KMS-11 (cell line): ENCODE measurements around the gene TIMM50.

Experiments used
- H2AFZ ChIP-seq: fragments of 200-600 bp; sonication (generic); 2 replicates; pipeline ENCODE4 v1.6.1; 2016; ENCODE audit warnings: antibody characterized with exemption, mixed run types, low read depth
- H3K27ac ChIP-seq: fragments of 200-600 bp; sonication (generic); 2 replicates; pipeline ENCODE4 v1.6.1; 2016; ENCODE audit warnings: mild to moderate bottlenecking, mixed run types
- H3K27me3 ChIP-seq: fragments of 200-600 bp; sonication (generic); 2 replicates; pipeline ENCODE4 v1.6.1; 2017; ENCODE audit warnings: mild to moderate bottlenecking, low read depth, mixed run types, moderate library complexity; ENCODE audit not compliant: insufficient read depth
- H3K36me3 ChIP-seq: fragments of 200-600 bp; sonication (generic); 2 replicates; pipeline ENCODE4 v1.6.1; 2017; ENCODE audit warnings: mild to moderate bottlenecking, mixed run types; ENCODE audit not compliant: insufficient read depth
- H3K4me1 ChIP-seq: fragments of 200-600 bp; sonication (generic); 2 replicates; pipeline ENCODE4 v1.6.1; 2016; ENCODE audit warnings: mild to moderate bottlenecking, low read depth, mixed run types; ENCODE audit not compliant: poor library complexity, severe bottlenecking
- H3K4me2 ChIP-seq: fragments of 200-600 bp; sonication (generic); 2 replicates; pipeline ENCODE4 v1.7.0; 2016; ENCODE audit warnings: mild to moderate bottlenecking, mixed run types
- H3K4me3 ChIP-seq: fragments of 200-600 bp; sonication (generic); IDR thresholded peaks from 2 replicates; pipeline ENCODE4 v1.6.1; 2017; ENCODE audit warnings: low read depth, low read length, mixed read lengths; ENCODE audit not compliant: insufficient read depth
- H3K79me2 ChIP-seq: fragments of 200-600 bp; sonication (generic); 2 replicates; pipeline ENCODE4 v1.6.1; 2016; ENCODE audit warnings: low read depth, mixed run types; ENCODE audit not compliant: insufficient read depth
- H3K9ac ChIP-seq: fragments of 200-600 bp; sonication (generic); 2 replicates; pipeline ENCODE4 v1.6.1; 2016; ENCODE audit warnings: mild to moderate bottlenecking, mixed run types
- H4K20me1 ChIP-seq: fragments of 200-600 bp; sonication (generic); 2 replicates; pipeline ENCODE4 v1.6.1; 2016; ENCODE audit warnings: mild to moderate bottlenecking, mixed run types; ENCODE audit not compliant: insufficient read depth
- TF ChIP-seq, protein P1 (sequence below): fragments of 200-600 bp; sonication (generic); conservative IDR thresholded peaks from 2 replicates; pipeline ENCODE4 v1.6.1; 2017; ENCODE audit warnings: low read depth, mild to moderate bottlenecking, antibody characterized with exemption, low read length, moderate library complexity, mixed read lengths

TIMM50 gene

DNA sequence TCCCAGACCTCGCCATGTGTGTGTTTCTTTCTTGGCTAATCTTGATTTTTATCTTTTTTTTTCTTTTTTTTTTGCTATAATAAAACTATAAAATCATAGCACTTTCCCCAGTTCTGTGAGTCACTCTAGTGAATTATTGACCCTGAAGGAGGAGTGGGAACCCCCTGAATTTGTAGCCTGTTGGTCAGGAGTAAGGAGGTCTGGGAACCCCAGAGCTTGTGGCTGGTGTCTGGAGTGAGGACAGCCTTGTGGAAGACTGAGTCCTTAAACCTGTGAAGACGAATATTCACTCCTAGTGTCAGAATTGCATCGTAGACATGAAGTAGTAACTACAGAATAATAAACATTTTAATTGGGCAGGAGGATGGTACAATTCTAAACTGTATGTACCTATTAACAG is 44.6 kb downstream of the TIMM50 start:
- TF ChIP-seq, protein P1, sequence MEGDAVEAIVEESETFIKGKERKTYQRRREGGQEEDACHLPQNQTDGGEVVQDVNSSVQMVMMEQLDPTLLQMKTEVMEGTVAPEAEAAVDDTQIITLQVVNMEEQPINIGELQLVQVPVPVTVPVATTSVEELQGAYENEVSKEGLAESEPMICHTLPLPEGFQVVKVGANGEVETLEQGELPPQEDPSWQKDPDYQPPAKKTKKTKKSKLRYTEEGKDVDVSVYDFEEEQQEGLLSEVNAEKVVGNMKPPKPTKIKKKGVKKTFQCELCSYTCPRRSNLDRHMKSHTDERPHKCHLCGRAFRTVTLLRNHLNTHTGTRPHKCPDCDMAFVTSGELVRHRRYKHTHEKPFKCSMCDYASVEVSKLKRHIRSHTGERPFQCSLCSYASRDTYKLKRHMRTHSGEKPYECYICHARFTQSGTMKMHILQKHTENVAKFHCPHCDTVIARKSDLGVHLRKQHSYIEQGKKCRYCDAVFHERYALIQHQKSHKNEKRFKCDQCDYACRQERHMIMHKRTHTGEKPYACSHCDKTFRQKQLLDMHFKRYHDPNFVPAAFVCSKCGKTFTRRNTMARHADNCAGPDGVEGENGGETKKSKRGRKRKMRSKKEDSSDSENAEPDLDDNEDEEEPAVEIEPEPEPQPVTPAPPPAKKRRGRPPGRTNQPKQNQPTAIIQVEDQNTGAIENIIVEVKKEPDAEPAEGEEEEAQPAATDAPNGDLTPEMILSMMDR: no peak
- H3K27ac ChIP-seq: no peak overlapping the region
- H3K9ac ChIP-seq: no peak overlapping the region
- H4K20me1 ChIP-seq: no peaks in the 10 kb centered on the region
- H2AFZ ChIP-seq: no peak overlapping the region
- no peak overlapping the region for H3K4me3 ChIP-seq
- no peaks in the 10 kb centered on the region for H3K79me2 ChIP-seq
- no peaks in the 10 kb centered on the region for H3K27me3 ChIP-seq
- H3K36me3 ChIP-seq: no peaks in the 10 kb centered on the region
- H3K4me2 ChIP-seq: no peak overlapping the region
- H3K4me1 ChIP-seq: no peaks in the 10 kb centered on the region

DNA sequence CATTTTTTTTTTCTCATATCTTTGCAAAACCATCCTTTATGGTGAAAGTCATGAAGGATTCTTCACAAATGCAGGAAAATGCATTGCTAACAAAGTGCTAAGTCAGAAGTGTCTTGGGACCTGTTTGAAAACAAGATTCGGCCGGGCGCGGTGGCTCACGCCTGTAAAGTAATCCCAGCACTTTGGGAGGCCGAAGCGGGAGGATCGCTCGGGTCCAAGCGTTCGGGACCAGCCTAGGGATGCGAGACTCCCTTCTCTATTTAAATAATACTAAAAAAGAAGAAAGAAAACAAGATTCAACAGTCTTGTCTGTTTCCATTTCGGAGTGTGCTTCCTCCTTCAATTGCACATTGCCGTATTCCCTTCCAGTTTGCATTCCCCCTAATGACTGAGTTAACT is 51.2 kb downstream of the TIMM50 start:
- Histone ChIP-seq H3K27me3 (no peaks in the 10 kb centered on the region), H4K20me1 (no peaks in the 10 kb centered on the region), H3K9ac (peak overlapping the region; percentile 62; the same call in 1 of the 2 replicates), H2AFZ (peak overlapping the region; percentile 96), H3K4me1 (peaks cover 16% of the 10 kb centered on the region), H3K4me2 (peak overlapping the region; percentile 77), H3K27ac (peak overlapping the region; percentile 39; the same call in 1 of the 2 replicates), H3K4me3 (peak overlapping the region; percentile 19), H3K36me3 (no peaks in the 10 kb centered on the region), H3K79me2 (peaks cover 17% of the 10 kb centered on the region; the same call in 1 of the 2 replicates)
- TF ChIP-seq, protein P1: no peak

DNA sequence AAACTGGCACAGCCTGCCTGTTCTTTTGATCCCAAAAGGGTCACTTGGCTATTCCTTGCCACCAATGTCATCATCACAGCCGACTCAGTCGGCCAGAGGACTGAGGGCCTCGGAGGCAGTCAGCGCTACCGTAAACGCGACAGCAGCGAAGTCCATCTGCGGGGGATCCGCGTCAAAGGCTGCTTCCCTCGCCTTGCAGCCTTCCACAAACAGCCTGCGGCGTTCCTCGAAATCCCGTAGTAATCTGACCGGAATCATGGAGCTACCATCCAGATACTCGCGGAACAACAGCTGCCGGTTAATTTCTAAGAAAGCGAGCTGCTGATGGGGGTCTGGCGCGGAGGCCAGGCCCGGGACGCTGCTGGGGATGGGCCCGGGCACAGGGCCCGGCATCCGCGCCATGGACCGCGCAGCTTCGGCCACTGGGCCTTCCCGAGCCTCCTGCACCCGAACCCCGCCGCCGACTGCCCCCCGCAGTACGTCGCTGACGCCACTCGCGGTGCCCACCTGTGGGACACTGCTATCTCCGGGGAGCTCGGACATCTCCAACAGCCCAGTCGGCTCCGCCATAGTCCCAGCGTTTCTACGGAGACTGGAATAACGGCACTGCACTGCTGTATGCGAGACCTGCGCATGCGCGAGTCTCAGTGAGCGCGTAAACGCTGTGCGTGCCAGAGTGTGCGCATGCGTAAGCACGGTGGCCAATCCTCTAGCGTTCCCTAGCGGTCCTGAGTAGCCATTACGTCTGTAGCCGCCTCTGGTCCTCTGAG is 51.8 kb downstream of the TIMM50 start, which contains the start of gene EID2B:
EID2B (minus strand) TSS at position 620 of the 770 bp plus-strand sequence; CDS start at position 570, 50 bp downstream.
- peak within 1 kb of the TSS; percentile 77 for H3K4me2 ChIP-seq
- TF ChIP-seq, protein P1: peak; percentile 93
- no peaks in the 10 kb centered on the region for H3K36me3 ChIP-seq
- peak within 1 kb of the TSS; percentile 39 for H3K27ac ChIP-seq
- H2AFZ ChIP-seq: peak within 1 kb of the TSS; percentile 96
- H3K4me1 ChIP-seq: peaks cover 16% of the 10 kb centered on the region
- H3K27me3 ChIP-seq: no peaks in the 10 kb centered on the region
- H3K9ac ChIP-seq: peak within 1 kb of the TSS; percentile 62; the same call in 1 of the 2 replicates
- peaks cover 17% of the 10 kb centered on the region; the same call in 1 of the 2 replicates for H3K79me2 ChIP-seq
- no peaks in the 10 kb centered on the region for H4K20me1 ChIP-seq
- peak within 1 kb of the TSS; percentile 19 for H3K4me3 ChIP-seq

DNA sequence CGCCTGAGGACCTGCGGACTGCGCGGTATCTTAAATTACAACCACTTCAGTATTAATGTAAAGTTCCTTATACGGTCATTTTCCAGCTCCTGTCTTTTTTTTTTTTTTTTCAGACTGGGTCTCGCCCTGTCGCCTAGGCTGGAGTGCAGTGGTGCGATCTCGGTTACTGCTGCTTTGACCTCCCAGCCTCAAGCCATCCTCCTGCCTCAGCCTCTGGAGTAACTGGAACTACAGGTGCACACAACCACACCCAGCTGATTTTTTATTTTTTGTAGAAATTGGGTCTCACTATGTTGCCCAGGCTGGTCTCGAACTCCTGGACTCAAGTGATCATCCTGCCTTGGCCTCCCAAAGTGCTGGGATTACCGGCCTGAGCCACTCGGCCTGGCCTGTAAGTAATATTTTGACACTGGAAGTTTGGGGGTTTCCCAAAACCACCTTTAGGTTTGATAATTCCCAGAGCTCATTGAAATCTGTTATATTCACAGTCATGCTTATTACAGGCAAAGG is 52.4 kb downstream of the TIMM50 start:
- H3K4me3 ChIP-seq: no peak overlapping the region

More for the DNA sequence above, 52.4 kb downstream of the TIMM50 start:
- Histone ChIP-seq H3K36me3 (no peaks in the 10 kb centered on the region), H3K4me2 (peak overlapping the region; percentile 77; the same call in 1 of the 2 replicates), H4K20me1 (no peaks in the 10 kb centered on the region), H2AFZ (peak overlapping the region; percentile 96; the same call in 1 of the 2 replicates), H3K4me1 (peaks cover 18% of the 10 kb centered on the region), H3K79me2 (peaks cover 17% of the 10 kb centered on the region; the same call in 1 of the 2 replicates), H3K27me3 (no peaks in the 10 kb centered on the region), H3K27ac (no peak overlapping the region), H3K9ac (no peak overlapping the region)
- TF ChIP-seq, protein P1: peak; percentile 39; the same call in 1 of the 2 replicates
